ENCODE data around the gene ZNF254. TPM values are rescaled to one million over a fixed set of nuclear protein-coding genes. Genes with fewer than 3 reads are reported as not detected.
A peak's percentile ranks its signal among the peaks of the same experiment; 100 is the strongest.

Gene ZNF254
- total RNA-seq, 1 donor from 2014 or later = 17.1 TPM

- no peaks in the 10 kb centered on the region for H3K36me3 ChIP-seq
- ATAC-seq = no peak
- no peak overlapping the region for H3K27ac ChIP-seq
- H3K9me3 ChIP-seq = peaks cover 76% of the 10 kb centered on the region
- intact Hi-C loops (cut with DNase I) = no loop called here
- TF ChIP-seq CTCF (IDR thresholded peaks at IDR 0.05) = no peak
- no peaks in the 10 kb centered on the region for H3K27me3 ChIP-seq
- no peak overlapping the region for H3K4me3 ChIP-seq
- DNase-seq = no peak
- no peaks in the 10 kb centered on the region for H3K4me1 ChIP-seq
Measured at GRCh38 chr19:24140591-24140990, 53.6 kb downstream of the ZNF254 start.

GRCh38 chr19:24141612-24142011 lies 54.6 kb downstream of the ZNF254 start:
- ATAC-seq (no peak), DNase-seq (no peak)
- Histone ChIP-seq H3K9me3 (peaks cover 76% of the 10 kb centered on the region), H3K36me3 (no peaks in the 10 kb centered on the region), H3K27ac (no peak overlapping the region), H3K4me3 (no peak overlapping the region), H3K4me1 (no peaks in the 10 kb centered on the region), H3K27me3 (no peaks in the 10 kb centered on the region)
- no peak for TF ChIP-seq CTCF (IDR thresholded peaks at IDR 0.05)
- intact Hi-C loops (cut with DNase I) = no loop called here

GRCh38 chr19:24142771-24143170 lies 55.8 kb downstream of the ZNF254 start:
- Histone ChIP-seq H3K4me3 (no peak overlapping the region), H3K9me3 (peaks cover 77% of the 10 kb centered on the region), H3K27me3 (no peaks in the 10 kb centered on the region), H3K4me1 (no peaks in the 10 kb centered on the region), H3K27ac (no peak overlapping the region), H3K36me3 (no peaks in the 10 kb centered on the region)
- intact Hi-C loops (cut with DNase I) = no loop called here
- TF ChIP-seq CTCF (IDR thresholded peaks at IDR 0.05) = no peak
- ATAC-seq = no peak
- DNase-seq = no peak

- TF ChIP-seq CTCF (IDR thresholded peaks at IDR 0.05) = peak; percentile 23
- no peaks in the 10 kb centered on the region for H3K4me1 ChIP-seq
- ATAC-seq = peak; percentile 37
- no peak for DNase-seq
- no peak overlapping the region for H3K27ac ChIP-seq
- intact Hi-C loops (cut with DNase I) = no loop called here
- no peaks in the 10 kb centered on the region for H3K27me3 ChIP-seq
- H3K9me3 ChIP-seq = peaks cover 40% of the 10 kb centered on the region
- no peaks in the 10 kb centered on the region for H3K36me3 ChIP-seq
- H3K4me3 ChIP-seq = no peak overlapping the region
Measured at GRCh38 chr19:24159707-24160106, 72.7 kb downstream of the ZNF254 start.

GRCh38 chr19:24166055-24166454 lies 79.1 kb downstream of the ZNF254 start:
- ATAC-seq (no peak), DNase-seq (no peak)
- H3K27ac ChIP-seq = no peak overlapping the region
- H3K4me3 ChIP-seq = no peak overlapping the region
- no peaks in the 10 kb centered on the region for H3K36me3 ChIP-seq
- peaks cover 11% of the 10 kb centered on the region for H3K9me3 ChIP-seq
- no peaks in the 10 kb centered on the region for H3K27me3 ChIP-seq
- TF ChIP-seq CTCF (IDR thresholded peaks at IDR 0.05) = no peak
- H3K4me1 ChIP-seq = no peaks in the 10 kb centered on the region
- intact Hi-C loops (cut with DNase I) = no loop called here

- peaks cover 15% of the 10 kb centered on the region for H3K9me3 ChIP-seq
- intact Hi-C loops (cut with DNase I) = no loop called here
- no peaks in the 10 kb centered on the region for H3K27me3 ChIP-seq
- H3K4me1 ChIP-seq = no peaks in the 10 kb centered on the region
- no peak overlapping the region for H3K27ac ChIP-seq
- TF ChIP-seq CTCF (IDR thresholded peaks at IDR 0.05) = no peak
- no peak for DNase-seq
- no peak overlapping the region for H3K4me3 ChIP-seq
- ATAC-seq = no peak
- H3K36me3 ChIP-seq = no peaks in the 10 kb centered on the region
Measured at GRCh38 chr19:24173882-24174281, 86.9 kb downstream of the ZNF254 start.

All from upper lobe of right lung (tissue), 1 donor.